SK-N-SH (cell line): Measurements from ENCODE around the gene DSCAM.

Experiments used
- MEF2A ChIP-seq: IDR thresholded peaks from 2 replicates; pipeline ENCODE4 v1.4.0; 2012; ENCODE audit warnings: low read depth, borderline replicate concordance
- NRF1 ChIP-seq: IDR thresholded peaks from 2 replicates; pipeline ENCODE4 v1.6.1; 2012; ENCODE audit warnings: low read depth, mild to moderate bottlenecking, low read length
- RXRA ChIP-seq: IDR thresholded peaks from 2 replicates; pipeline ENCODE4 v1.4.0; 2012; ENCODE audit warnings: low read depth, mild to moderate bottlenecking, borderline replicate concordance
- TEAD4 ChIP-seq: IDR thresholded peaks from 2 replicates; pipeline ENCODE4 v1.4.0; 2012; ENCODE audit warnings: mild to moderate bottlenecking, borderline replicate concordance; ENCODE audit not compliant: insufficient read depth
- TF ChIP-seq, protein P1 (sequence below): fragments of 200-600 bp; sonication (generic); IDR thresholded peaks from 2 replicates; pipeline ENCODE4 v1.6.1; 2017; ENCODE audit warnings: antibody characterized with exemption, mild to moderate bottlenecking, moderate library complexity

DNA sequence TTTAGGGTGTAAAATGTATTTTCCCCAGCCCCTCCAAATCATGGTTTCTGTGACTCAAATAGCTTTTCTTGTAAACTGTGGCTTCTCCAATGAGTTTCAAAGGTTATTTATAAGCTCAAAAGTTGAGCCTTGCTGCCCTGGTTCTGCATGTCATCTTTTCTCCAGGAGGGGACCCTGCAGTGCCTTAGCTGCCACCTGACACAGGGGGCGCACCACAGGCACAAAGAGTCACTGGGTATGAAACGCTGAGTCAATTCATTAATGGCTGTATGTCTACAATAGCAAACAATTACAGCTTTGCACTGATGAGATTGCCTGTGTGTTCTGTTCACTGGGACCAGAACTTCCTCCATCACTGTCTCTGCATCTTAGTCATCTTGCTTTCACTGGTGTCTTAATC lies 878.9 kb downstream of the DSCAM start:
- TF ChIP-seq, protein P1, sequence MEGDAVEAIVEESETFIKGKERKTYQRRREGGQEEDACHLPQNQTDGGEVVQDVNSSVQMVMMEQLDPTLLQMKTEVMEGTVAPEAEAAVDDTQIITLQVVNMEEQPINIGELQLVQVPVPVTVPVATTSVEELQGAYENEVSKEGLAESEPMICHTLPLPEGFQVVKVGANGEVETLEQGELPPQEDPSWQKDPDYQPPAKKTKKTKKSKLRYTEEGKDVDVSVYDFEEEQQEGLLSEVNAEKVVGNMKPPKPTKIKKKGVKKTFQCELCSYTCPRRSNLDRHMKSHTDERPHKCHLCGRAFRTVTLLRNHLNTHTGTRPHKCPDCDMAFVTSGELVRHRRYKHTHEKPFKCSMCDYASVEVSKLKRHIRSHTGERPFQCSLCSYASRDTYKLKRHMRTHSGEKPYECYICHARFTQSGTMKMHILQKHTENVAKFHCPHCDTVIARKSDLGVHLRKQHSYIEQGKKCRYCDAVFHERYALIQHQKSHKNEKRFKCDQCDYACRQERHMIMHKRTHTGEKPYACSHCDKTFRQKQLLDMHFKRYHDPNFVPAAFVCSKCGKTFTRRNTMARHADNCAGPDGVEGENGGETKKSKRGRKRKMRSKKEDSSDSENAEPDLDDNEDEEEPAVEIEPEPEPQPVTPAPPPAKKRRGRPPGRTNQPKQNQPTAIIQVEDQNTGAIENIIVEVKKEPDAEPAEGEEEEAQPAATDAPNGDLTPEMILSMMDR, result no peak
- TF ChIP-seq MEF2A, result no peak
- no peak for TF ChIP-seq TEAD4
- TF ChIP-seq RXRA, result no peak
- TF ChIP-seq NRF1, result no peak
